Measurements from ENCODE around the gene KRTAP1-5.
"Not testable (repeated sequence)": the region's sequence is repeated elsewhere in the genome, so short reads cannot be mapped to it uniquely, and the experiment has no call there.

KRTAP1-5 gene

GRCh38 chr17:41026715-41027471, at the start of gene KRTAP1-5:
Gene KRTAP1-5, minus strand, starts transcription at chr17:41027208. Its CDS starts 53 bp downstream, at chr17:41027155.
- no peak for DNase-seq

GRCh38 chr17:41076788-41077187, 49.8 kb upstream of the KRTAP1-5 start:
- no peak for DNase-seq

GRCh38 chr17:41073676-41074075, 46.7 kb upstream of the KRTAP1-5 start:
- no peak for DNase-seq

GRCh38 chr17:41071606-41072360, 44.8 kb upstream of the KRTAP1-5 start:
- no peak for DNase-seq

GRCh38 chr17:41069031-41069430, 42.0 kb upstream of the KRTAP1-5 start:
- DNase-seq = no peak

GRCh38 chr17:41067281-41067680, 40.3 kb upstream of the KRTAP1-5 start:
- DNase-seq = no peak

- no peak for DNase-seq
These were observed 39.0 kb upstream of the KRTAP1-5 start, which contains the start of gene KRTAP2-4 for GRCh38 chr17:41065829-41066624. Gene KRTAP2-4, minus strand, starts transcription at chr17:41065879. Its CDS starts 34 bp downstream, at chr17:41065845.

- not testable (repeated sequence) for DNase-seq
These were observed 38.1 kb upstream of the KRTAP1-5 start for GRCh38 chr17:41065016-41065689.

- DNase-seq = no peak
These were observed 37.3 kb upstream of the KRTAP1-5 start for GRCh38 chr17:41064301-41064700.

GRCh38 chr17:41063449-41063848, 36.4 kb upstream of the KRTAP1-5 start:
- DNase-seq = no peak

- no peak for DNase-seq
These were observed 35.0 kb upstream of the KRTAP1-5 start for GRCh38 chr17:41061964-41062363.

- no peak for DNase-seq
These were observed 33.1 kb upstream of the KRTAP1-5 start, which contains the start of gene KRTAP2-3 for GRCh38 chr17:41060052-41060604. Gene KRTAP2-3, minus strand, starts transcription at chr17:41060114. Its CDS starts 64 bp downstream, at chr17:41060050.

- not testable (repeated sequence) for DNase-seq
These were observed 32.5 kb upstream of the KRTAP1-5 start for GRCh38 chr17:41059276-41060051.

GRCh38 chr17:41058741-41059140, 31.7 kb upstream of the KRTAP1-5 start:
- no peak for DNase-seq

GRCh38 chr17:41057547-41057946, 30.5 kb upstream of the KRTAP1-5 start:
- DNase-seq = no peak

GRCh38 chr17:41055130-41055529, 28.1 kb upstream of the KRTAP1-5 start, which contains the start of gene KRTAP2-2:
Gene KRTAP2-2, minus strand, starts transcription at chr17:41055230. Its CDS starts 19 bp downstream, at chr17:41055211.
- DNase-seq = not testable (repeated sequence)

GRCh38 chr17:41054556-41054955, 27.5 kb upstream of the KRTAP1-5 start:
- not testable (repeated sequence) for DNase-seq

- no peak for DNase-seq
These were observed 27.0 kb upstream of the KRTAP1-5 start for GRCh38 chr17:41054025-41054424.

GRCh38 chr17:41052566-41052965, 25.6 kb upstream of the KRTAP1-5 start:
- no peak for DNase-seq

- no peak for DNase-seq
These were observed 22.1 kb upstream of the KRTAP1-5 start for GRCh38 chr17:41049110-41049509.

- no peak for DNase-seq
These were observed 21.4 kb upstream of the KRTAP1-5 start for GRCh38 chr17:41048441-41048840.

All from CD4-positive, alpha-beta T cell treated with Interleukin-4 for 1 hour (primary cell).